ENCODE results near the gene ZMYM3.
A peak's percentile ranks its signal among the peaks of the same experiment; 100 is the strongest.
"Not testable (repeated sequence)": the region's sequence is repeated elsewhere in the genome, so short reads cannot be mapped to it uniquely, and the experiment has no call there.

The ZMYM3 gene

DNA sequence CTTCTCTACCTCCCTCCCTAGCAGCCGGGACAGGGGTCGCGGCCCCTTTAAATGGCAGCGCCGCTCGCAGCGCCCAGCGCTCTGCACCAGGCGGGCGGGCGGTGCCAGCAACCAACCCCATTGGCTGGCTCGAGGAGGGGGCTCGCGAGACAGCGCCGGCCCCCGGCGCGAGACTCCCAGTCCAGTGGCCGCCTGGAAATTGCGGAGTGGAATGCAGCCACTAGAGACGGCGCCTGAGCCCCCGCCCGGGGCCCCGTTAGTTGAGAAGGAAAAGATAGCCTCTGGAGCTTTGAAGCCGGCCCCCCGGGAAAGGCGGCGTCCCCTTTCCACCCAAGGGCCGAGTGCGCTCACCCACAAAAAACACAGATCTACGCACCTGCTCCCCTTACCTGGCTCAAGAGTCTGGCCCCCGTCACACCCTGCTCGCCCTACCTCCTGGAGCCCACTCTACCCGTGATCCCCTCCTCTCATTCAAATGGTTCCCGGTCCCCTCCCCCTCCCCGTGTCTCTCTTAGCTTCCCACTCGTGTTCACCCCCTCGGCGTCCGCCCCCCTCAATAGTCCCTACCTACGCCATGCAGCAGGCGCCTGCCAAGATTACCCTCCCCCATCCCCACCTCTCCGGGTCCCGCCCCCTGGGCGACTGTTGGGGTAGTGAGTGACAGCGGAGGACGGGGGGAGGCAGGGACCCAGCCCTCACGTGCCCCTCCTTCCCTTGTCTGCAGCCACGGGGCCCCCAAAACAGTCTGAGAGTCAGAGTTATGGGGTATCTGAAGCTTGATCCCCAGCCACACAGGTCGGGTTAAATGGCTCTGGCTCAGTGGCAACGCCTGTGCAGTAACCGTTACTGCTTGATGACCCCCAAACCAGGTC, at the start of gene ZMYM3:
TSS of gene ZMYM3 (minus strand) at position 49 of the 872 bp plus-strand sequence. CDS start 885 bp downstream, outside the sequence.
- DNase-seq: peak; percentile 63

DNA sequence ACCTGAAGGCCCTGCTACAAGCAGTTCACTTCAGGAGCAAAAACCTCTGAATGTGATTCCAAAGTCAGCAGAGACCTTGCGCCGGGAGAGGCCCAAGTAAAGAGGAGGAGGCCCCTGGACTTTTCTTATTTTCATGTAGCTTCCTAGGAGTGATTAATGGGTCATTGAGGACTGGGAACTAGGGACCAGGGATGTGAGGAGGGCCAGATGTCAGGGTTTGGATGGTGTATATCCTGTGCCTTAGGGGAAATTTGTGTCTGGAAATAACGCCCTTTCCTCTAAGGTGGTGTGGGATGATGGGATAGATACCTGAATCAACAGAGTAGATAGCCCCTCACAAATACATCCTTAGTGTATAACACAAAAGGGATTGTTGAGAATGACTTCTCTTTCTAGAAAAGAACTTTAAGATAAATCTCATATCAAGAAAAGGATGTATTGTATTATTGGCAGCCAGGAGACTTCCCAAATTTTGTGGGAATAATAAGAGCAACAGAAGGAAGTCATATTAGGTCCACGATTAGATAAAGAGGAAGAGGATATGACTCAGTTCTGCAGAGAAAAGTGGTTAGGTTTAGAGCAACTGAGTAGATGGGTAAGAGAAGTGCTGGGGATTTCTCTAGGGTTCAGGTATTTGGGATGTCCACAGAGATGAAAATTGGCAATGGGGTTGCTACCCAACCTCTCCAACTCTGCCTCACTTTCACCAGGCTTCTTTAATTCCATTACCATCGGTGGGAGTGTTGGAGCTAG, 48.7 kb upstream of the ZMYM3 start:
- DNase-seq: no peak

DNA sequence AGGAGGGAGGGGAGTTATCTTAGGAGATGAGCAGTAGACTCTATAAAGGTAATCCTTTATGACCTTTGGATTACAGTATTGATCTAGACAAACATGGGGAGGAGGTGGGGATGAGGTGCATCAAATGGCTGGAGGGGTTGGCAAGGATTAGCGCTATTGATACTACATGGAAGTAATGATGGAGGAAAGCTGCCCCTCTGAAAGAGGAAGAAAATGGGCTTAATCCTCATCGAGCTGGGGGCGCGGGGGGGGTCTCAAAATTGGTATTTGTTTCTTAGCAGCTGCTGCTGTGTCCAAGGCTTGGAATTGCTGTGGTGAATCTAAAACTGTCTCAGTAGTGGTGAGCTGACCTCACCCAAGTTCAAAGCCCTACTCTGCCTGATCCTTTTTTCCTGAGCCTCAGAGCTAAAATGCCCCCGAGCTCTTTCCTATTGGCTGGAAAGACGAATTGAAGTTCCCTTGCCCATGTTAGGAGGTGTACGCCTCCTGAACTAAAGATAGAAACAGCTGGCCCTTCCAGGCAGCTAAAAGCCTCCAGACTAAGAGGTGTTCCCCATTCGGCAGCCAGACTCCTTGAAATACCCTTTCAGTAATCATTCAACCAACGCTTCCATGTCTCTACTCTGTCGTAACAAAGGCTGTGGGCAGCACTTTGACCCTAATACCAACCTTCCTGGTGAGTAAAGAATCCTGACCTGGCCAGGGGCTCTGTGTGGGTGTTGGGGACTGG, 47.4 kb upstream of the ZMYM3 start, which contains the start of gene ITGB1BP2:
TSS of gene ITGB1BP2 (plus strand) at position 556 of the 730 bp plus-strand sequence. CDS start at position 613, 57 bp downstream.
- DNase-seq: no peak

DNA sequence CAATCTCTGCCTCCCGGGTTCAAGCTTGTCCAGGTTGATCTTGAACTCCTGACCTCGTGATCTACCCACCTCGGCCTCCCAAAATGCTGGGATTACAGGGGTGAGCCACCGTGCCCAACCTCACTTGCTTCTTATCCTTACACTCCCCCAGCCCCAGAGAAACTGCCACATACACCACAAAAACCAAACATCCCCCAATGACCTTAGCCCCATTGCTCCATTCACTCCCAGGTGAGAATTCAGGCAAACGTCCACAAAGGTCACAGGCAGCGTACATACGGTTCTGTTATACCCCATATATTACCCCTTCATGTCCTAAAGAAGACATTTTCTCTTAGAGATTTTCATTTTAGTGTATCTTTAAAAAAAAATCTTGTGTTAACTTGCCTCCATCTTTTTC, 46.6 kb upstream of the ZMYM3 start:
- not testable (repeated sequence) for DNase-seq

DNA sequence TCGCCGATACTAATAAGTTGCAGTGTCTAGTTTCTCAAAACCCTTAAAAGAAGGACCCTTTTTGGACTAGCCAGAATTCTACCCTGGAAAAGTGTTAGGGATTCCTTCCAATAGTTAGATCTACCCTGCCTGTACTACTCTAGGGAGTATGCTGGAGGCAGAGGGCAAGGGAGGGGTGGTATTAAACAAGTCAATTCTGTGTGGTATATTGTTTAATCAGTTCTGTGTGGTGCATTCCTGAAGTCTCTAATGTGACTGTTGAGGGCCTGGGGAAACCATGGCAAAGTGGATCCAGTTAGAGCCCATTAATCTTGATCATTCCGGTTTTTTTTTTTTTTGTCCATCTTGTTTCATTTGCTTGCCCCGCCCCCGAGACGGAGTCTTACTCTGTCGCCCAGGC, 46.1 kb upstream of the ZMYM3 start:
- DNase-seq: not testable (repeated sequence)

DNA sequence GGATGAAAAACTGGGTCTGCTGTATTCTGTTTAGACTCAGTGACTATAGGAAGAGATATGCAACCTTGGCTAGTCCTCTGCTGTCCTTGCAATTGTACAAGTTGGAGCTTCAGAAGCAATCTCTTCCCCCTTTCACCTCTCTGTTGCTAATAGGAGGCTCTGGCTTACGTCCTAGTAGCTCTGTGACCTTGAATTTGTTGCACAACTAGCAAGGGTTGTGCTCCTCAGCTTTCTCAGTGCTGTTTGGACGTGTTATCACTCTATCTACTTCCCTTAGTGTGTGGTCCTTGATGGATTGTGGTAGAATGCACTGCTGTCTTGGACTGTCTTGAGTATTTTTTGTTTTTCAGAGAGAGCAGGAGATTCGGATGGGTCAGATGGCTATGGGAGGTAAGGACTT, 44.2 kb upstream of the ZMYM3 start:
- DNase-seq: no peak

DNA sequence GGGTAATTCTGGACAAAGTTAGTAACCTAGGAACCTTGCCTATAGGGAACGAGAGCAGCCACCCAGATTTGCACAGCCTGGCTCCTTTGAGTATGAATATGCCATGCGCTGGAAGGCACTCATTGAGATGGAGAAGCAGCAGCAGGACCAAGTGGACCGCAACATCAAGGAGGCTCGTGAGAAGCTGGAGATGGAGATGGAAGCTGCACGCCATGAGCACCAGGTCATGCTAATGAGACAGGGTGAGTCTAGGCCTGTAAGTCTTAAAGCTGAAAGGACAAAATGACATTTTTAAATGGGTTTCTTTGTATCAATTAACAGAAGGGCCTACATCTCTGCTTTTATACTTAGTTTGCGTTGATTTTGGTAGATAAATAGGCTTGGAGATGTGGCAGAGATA, 42.9 kb upstream of the ZMYM3 start:
- no peak for DNase-seq

DNA sequence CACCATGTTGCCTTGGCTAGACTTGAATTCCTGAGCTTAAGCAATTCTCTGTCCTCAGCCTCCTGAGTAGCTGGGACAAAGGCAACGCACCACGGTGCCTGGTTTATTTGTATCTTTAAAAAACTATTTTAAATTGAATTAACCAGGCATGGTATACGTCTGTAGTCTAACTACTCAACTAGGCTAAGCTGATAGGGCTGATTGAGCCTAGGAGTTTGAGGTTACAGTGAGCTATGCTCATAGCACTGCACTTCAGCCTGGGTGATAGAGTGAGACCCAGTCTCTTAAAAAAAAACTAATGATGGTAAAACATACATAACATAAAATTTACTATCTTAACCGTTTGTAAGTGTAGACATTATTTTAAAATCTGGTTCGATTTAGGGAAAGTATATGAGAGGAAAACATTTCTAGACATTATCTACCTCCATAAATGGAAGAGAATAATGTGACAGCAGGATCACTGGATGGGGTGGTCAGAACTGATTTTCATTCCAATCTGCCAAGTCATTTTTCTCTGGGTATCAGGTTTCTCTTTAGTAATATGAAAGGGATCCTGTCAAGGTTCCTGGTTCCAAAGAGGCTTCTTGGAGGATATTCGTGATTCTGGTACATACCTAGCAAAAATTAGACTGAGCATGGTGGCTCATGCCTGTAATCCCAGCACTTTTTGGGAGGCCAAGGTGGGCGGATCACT, 38.9 kb upstream of the ZMYM3 start:
- no peak for DNase-seq

DNA sequence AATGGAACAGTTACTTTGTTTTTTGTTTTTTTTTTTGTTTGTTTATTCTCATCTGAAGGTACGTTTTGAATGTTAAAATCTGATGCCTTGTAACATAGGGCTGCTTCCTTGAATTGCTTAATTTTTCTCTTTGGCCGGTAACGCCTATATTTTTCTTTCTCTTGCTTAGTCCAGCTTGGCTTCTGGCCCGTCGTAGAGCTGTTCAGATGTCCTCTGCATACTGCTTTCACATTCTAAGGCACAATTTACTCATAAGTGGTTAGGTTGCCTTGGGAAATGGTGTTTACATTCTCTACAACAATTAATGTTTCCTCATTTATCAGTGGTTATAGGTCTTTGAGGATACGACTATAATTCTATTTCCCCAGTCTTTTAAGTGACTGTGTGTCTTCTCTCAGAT, 37.4 kb upstream of the ZMYM3 start:
- DNase-seq: no peak

DNA sequence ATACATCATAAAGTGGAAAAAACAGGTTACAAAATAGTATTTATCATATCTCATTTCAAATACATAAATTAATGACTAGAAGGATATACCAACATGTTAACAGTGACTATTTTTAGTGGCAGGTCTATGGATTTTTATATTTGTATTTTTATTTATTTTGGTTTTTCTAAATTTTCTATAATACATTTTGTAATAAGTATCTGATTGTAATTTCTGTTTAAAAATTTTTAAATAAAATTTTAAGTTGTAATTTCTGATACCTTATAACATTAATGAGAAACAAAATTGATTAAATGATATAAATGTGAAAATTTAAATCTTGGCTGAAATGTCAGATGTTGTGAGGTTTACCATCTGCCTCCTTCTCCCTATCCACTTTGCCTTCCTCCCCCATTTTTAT, 32.0 kb upstream of the ZMYM3 start:
- no peak for DNase-seq

DNA sequence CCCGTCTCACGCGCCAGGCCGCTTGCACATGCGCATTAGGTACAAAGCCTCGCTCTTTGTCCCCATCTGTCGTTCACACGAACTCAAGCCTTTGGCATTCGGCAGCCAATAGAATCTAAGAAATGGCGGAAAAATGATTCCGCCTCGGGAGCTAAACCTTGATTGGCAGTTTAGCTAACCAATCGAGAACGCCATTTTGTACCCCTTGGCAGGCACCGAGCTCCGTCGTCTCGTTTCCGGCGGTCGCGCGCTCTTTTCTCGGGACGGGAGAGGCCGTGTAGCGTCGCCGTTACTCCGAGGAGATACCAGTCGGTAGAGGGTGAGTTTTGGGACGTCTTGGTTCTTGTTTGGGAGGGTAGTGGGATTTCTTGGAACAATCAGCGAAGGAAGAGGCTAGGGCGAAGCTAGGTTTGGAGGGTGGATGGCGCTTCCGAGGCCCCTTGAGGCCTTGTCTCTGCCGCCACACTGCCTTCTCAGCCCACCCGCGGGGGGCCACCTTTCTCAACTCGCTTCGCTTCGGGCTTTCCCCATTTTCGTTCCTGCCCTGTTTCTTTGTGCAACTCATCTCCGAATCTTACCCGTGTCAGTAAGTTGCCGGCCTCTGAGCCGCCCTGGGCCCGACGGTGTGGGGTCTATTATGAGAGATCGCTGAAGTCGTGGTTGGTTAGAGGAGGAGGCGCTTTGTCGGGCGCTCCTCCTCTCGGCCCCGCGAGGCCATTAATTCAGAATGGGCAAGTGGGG, 29.6 kb upstream of the ZMYM3 start, which contains the start of gene NONO:
TSS of gene NONO (plus strand) at position 233 of the 741 bp plus-strand sequence. CDS start 7,003 bp downstream, outside the sequence.
- DNase-seq: peak; percentile 95

DNA sequence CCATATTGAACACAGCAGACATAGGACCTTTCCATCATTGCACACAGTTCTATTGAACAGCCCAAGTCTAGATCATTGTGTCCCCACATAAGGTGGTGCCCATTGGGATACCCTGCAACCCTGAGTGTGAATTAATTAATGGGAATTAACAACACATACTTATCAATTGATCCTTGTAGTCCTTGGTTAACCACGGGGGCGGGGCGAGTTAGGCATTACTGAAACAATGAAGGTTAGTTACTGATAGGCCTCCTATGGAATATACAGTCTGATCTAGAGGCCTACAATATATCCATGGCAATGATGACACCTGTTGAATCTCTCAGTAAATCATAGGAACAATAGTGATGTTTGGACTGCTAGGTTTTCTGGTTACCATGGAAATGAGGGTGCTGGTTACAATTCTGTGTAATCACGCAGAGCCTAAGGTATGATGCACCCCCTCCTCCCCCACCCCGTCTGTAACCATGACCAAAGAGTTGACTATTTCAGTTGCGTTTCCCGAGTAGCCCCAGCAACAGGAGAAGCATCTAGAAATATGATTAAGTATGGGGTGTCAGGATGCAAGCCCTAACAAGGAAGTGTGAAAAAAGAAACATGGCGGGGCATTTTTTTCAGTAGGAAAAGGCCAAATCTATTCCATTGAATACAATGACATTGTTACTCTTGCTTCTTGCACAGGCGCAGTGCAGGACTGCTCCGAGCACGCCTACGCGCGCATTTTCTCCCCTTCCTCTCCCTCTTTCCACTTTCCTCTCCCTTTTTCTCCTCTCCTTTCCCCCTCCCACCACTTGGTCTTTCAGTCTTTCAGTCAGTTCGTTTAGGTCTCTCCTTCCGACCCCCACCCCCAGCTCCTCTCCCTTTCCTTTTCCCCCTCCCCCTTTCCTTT, 28.8 kb upstream of the ZMYM3 start:
- DNase-seq: no peak

DNA sequence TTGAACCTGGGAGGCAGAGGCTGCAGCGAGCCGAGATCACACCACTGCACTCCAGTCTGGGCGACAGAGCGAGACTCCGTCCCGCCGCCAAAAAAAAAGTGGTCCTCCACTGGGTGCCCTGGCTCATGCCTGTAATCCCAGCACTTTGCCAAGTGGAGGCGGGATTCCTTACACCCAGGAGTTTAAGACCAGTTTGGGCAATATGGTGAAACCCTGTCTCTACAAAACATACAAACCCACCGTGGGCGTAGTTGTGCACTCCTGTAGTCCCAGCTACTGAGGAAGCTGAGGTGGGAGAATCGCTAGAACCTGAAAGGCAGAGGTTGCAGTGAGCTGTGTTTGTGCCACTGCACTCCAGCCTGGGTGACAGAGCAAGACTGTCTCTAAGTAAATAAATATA, 27.4 kb upstream of the ZMYM3 start:
- DNase-seq: not testable (repeated sequence)

DNA sequence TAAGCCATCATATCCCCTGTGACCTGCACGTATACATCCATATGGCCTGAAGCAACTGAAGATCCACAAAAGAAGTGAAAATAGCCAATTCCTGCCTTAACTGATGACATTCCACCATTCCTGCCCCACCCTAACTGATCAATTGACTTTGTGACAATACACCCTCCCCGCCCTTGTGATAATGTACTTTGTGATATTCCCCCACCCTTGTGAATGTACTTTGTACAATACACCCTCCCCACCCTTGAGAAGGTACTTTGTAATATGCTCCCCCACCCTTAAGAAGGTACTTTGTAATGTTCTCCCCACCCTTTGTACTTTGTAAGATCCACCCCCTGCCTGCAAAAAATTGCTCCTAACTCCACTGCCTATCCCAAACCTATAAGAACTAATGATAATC, 18.4 kb upstream of the ZMYM3 start:
- not testable (repeated sequence) for DNase-seq

DNA sequence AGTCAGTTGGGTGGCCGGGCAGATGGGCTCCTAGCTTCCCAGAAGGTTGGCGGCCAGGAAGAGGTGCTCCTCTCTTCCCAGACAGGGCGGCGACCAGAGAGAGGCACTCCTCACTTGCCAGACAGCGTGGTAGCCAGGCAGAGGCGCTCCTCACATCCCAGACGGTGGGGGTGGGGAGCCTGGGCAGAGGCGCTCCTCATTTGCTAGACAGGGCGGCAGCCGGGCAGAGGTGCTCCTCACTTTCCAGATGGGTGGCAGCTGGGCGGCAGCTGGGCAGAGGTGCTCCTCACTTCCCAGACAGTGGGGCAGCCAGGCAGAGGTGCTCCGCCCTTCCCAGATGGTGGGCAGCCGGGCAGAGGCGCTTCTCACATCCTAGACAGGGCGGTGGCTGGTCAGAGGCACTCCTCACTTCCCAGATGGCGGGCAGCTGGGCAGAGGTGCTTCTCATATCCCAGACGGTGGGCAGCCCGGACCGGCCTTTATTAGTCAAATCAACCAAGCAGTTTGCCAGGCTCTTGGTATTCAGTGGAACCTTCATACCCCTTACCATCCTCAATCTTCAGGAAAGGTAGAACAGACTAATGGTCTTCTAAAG, 16.0 kb upstream of the ZMYM3 start:
- no peak for DNase-seq

DNA sequence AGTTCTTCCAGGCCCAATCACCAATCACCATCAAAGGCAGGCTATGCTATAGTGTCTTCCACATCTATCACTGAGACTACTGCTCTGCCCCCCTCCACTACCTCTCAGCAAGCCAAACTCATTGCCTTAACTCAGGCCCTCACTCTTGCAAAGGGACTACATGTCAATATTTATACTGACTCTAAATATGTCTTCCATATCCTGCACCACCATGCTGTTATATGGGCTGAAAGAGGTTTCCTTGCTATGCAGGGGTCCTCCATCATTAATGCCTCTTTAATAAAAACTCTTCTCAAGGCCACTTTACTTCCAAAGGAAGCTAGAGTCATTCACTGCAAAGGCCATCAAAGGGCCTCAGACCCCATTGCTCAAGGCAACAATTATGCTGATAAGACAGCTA, 14.7 kb upstream of the ZMYM3 start:
- DNase-seq: not testable (repeated sequence)

DNA sequence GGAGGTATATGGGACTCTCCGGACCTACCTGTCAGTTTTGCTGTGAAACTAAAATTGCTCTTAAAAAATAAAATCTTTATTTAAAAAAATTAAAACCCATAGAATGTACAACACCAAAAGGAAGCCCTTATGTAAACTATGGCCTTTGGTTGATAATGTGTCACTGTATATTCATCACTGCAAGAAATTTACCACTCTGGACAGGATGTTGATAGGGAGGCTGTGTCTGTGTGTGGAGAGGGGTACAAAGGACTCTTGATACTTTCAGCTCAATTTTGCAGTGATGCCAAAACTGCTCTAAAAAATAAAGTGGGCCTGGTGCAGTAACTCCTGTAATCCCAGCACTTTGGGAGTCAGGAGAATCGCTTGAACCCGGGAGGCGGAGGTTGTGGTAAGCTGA, 2.9 kb upstream of the ZMYM3 start:
- DNase-seq: no peak

DNA sequence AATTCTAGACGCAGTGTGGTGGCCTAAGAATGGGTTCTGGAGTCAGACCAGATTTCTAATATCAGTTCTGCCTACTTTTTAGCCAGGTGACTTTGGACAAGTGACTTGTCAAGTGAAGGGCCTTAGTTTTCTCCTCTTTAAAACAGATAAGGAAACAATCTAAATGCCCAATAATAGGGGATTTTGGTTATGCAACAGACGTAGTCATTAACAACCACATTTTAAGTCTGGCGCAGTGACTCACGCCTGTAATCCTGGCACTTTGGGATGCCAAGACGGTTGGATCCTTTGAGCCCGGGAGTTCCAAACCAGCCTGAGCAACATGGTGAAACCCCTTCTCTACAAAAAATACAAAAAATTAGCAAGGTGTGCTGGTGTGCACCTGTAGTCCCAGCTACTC, 2.1 kb upstream of the ZMYM3 start:
- no peak for DNase-seq

DNA sequence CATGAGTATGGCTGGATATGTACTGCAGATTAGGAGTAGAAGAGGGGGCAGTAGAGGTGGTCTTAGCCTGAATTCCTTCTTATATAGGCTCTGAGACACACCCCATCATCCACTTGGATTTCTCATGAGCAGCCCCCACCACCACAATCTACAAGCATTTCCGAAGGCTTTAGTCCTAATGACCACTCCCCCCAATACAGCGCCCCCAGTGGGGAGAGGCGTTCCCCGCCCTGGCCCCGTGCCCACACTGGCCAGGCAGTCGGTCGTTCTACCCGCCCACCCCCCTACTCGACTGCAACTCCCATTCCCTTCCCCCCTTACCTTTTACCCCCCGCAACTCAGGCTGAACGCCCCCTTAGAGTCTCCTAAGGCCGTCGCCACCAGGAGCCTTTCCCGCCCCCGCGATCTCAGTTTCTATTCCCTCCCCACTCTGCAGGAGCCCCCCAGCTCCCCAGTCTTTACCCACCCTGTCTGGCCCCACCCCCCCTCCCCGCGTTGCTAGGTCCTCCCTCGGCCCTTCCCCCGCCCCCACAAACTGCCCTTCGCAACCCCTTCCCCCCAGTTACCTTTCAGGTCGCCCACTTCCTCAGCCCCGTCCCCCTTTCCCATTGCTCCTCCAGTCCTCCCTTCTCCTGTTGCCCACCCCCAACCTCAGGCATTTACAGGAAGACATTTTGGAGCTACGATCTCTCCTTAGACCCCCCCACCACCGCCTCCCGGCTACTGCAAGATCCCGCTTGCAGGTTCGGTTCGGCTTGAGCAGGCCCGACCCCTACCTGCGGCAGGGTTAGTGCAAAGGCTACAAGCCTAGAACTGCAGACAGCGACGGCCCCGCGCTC, 468 bp downstream of the ZMYM3 start:
- peak; percentile 15 for DNase-seq

All from NCI-H1105 (cell line).